Stimulated activated CD4-positive, alpha-beta T cell treated with anti-CD3 and anti-CD28 coated beads, TNF-alpha, amount 100 ng/mL, for 1 hour (primary cell): ENCODE measurements around the gene RSRP1.
"Not testable (repeated sequence)": the region's sequence is repeated elsewhere in the genome, so short reads cannot be mapped to it uniquely, and the experiment has no call there.

Experiments used
- DNase-seq, 3 donors: peaks; one replicate each; pipeline ENCODE4 v3.0.0-alpha.2; 2020; ENCODE audit warnings: low read depth in 3 of 3, low spot score in 1 of 3

The RSRP1 gene

DNA sequence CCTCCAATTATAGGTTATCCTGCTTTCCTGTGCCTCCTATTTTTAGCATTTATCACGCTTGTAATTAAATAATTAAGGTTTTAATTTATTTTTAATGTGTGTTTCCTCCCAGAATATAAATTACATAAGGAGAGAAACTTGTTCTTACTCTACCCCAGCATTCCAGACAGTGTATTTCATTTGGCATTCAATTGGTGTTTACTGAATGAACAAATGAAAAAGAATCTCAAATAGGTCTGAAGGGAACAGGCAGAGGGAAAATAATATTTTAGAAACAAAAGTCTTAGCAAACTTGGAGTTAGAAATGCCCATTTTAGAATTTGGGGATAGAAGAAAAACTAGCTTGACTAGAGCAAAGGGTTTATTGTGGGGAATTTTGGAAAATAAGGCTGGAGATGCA is 9.9 kb upstream of the RSRP1 start:
- no peak for DNase-seq

DNA sequence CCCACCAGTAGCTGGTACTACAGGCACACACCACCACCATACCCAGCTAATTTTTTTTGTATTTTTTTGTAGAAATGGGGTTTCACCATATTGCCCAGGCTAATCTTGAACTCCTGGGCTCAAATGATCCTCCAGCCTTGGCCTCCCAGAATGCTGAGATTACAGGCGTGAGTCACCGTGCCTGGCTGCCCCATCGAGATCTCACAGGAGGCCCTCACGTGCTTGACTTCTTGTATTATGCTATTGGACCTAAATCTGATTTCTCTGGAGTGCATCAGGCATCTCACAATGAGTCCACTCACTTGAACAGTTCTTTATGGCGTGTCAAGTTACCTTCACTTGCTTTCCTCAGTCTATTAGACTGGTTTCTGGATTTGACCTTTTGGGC is 9.3 kb upstream of the RSRP1 start:
- no peak for DNase-seq

DNA sequence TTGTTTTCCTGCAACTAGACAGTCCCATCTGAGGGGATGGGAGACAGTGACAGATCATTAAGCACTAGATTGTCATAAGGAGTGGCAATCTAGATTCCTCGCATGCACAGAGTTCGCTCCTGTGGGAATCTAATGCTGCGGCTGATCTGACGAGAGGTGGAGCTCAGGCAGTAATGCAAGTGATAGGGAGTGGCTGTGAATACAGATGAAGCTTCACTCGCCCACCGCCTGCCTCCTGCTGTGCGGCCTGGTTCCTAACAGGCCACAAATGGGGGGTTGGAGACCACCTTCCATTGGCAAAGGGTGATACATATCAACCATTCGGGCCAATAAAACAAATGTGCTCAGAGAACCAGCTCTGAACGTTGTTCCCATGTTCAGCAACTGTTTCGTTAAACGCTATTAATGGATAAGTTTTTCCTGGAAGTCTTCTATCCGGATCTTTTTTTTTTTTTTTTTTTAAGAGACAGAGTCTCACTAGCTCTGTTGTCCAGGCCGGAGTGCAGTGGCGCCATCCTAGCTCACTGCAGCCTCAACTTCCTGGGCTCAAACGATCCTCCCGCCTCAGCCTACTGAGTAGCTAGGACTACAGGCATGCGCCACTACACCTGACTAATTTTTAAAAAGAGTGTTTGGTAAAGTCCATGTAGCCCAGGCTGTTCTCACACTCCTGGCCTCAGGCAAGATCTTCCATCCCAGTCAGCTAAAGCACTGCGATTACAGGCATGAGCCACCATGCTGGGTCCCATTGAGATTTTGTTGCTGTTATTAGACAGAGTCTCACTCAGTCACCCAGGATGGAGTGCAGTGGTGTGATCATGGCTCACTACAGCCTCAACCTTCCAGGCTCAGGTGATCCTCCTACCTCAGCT is 8.7 kb upstream of the RSRP1 start:
- DNase-seq, result no peak

DNA sequence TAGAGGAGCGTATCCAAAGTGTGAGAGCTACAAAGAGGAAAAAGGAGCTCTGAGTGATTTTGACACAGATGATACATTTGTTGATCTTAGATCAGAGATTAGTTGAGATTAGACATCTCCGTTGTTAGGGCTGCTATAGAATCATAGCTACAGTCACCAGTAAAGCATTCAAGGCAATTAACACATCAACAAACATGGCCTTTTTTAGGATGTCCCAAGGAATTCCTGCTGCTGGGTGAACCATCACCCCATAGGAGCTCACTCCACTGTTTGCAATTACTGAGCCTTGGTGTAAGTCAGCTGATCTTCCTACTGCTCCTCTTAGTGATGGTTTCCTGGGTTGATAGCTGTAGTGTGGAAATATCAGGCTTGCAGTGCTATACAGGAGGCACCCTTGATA is 6.7 kb upstream of the RSRP1 start:
- DNase-seq, result no peak

DNA sequence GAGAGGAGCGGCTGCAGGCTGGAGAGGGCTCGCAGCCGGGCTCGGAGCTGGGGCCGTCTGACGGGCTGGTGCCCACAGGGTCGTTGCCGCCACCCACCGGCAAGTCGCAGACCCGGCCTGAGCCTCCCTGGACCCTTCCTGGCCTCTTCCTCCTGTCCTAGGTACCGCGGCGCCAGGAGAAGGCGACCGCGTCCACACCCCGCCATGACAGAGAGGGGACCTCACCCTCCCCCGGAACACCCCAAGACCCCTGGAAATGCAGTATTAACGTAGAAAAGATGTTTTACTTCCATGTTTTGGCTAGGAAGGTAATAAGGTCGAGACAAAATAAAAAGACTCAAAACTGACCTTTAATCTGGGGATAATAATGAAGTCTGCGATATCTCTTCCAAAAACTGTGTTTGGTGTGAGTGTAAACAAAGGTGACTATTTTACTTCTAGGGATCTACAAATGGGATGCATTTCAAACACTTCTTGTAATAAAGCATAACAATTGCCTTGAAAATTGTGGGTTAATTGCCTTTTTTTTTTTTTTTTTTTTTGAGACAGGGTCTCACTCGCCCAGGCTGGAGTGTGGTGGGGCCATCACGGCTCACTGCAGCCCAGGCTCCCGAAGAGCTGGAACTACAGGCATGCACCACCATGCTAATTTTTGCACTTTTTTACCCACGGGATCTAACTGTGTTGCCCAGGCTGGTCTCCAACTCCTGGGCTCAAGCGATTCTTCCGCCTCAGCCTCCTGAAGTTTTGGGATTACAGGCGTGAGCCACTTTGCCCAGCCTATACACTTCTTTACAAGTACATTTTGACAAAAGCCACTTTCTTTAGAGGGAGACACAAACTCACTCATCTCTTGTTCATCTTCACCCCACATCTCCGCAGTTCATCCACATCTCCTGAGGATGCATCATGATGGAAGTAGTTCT is 838 bp upstream of the RSRP1 start:
- no peak for DNase-seq

DNA sequence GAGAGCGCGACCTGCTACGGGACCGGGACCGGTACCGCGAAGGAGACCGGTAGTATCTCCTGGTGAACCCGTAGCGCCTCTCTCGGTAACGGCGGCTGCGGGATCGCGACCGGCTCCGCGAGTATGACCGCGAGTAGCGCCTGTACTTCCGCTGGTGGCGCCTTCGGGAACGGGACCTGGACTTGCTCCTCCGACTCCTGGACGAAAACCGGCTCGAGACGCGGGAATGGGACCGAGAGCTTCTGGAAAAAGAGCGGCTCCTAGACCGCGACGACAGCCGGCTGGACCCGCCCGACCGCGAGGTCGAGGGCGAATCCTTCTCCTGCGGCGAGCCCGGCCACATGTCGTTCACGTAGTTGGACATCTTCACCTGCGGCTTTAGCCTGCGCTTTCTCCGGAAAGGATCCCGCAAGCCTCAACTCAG is 642 bp downstream of the RSRP1 start:
- peak in 1 of 3 donors; percentile 14 for DNase-seq

DNA sequence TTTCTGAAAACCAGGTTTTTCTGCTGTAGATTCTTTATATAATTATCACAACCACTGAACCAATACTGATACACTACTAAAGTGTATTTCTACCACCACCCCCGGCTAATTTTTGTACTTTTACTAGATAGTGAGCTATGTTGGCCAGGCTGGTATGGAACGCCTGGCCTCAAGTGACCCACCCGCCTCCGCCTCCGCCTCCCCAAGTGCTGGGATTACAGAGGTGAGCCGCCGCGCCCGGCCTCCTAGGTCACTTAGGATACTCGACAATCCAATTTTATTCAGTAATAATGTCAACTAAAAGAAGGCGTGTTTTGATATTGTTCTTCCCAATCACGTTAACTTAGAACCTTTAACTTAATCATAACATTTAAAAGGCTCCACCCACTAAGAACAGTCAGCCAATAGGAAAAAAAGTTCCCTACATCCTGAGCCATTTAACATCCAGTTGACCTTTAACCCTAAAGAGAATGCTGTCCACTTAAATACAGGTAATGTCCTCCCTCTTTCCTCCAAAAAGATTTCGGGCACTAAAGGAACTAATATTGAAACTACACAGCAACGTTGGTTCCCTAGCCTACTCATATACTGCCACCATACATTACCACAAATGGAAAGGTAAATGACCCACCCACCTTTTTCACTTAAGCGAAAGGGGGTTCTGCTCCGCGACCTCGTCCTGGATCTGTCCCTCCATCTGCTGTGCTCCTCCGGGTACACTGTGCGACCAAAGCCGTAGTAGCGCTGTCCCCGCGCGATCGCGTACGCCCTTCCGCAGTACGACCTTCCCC is 1.2 kb downstream of the RSRP1 start:
- no peak for DNase-seq

DNA sequence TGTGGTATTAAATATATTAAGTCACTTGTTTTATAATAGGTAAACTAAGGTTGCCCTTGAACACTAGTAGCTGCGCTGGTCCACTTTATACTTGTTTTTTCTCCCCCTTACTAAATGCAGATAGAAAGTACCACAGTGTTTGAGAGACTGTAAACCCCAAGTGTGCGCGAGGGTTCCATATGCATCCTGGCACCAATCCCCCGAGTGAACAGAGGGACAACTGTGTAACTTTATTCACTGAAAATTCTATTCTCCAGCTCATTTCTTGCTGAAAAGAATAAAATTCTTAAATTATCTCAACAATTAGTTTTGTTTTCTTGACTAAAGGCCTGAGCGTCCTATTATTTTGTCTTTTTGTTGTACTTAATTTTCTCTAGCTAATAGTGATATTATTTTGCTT is 1.9 kb downstream of the RSRP1 start:
- no peak for DNase-seq

DNA sequence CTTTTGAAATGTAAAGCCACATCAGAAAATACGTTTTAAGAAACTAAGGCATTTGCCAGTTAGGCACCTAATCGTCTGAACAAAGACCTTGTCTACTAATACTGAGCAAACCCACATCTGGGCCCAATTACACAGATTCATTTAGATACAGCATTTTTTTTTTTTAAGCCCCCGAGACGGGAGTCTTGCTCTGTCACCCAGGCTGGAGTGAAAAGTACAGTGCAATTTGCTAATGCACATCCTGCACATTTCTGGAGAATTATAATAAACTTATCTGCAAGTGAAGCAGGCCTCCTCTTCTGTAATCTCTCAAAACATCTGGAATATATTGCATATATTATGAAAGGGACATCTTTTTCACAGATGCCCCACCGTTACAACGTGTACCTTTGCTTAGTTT is 3.3 kb downstream of the RSRP1 start:
- no peak for DNase-seq

DNA sequence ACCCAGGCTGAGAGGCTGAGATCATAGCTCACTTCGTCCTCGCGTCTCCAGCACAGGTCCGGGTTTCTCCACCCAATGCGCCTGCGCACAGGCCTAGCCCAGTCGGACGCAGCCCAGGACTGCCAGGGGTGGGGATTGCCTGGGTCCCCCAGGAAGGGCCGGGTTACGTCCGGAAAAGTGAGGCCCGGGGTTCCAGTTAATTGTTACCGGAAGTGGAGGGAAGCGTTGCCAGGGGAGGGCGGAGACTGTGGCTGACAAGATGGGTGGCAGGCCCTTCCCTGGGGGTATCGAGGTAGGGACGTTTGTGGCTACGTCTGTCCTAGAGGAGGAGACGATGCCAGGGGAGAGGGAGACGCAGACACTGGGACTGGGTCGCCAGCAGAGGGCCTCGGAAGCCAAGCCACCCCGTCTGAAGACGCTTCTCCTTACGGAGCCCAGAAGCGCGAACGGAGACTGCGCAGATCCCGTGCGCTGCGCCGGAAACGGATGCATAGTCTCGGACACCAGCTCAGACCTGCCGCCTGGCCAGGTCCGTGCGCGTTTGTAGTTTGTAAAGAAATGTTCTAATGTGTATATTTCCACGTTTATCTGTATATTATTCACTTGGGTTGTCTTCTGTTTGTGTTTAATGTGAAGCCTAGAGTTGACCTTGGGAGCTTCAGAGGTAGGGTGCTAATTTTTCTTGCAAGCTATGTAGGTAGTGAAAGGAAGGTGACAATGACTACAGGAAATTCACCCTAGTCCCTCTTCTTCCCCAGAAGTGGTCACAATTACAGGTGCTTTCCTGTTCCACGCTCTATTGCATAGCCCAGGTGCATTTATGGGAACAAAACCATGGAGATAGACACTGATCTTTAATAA is 7.3 kb downstream of the RSRP1 start:
- DNase-seq, result peak; percentile 62 to 73 (median 65)

DNA sequence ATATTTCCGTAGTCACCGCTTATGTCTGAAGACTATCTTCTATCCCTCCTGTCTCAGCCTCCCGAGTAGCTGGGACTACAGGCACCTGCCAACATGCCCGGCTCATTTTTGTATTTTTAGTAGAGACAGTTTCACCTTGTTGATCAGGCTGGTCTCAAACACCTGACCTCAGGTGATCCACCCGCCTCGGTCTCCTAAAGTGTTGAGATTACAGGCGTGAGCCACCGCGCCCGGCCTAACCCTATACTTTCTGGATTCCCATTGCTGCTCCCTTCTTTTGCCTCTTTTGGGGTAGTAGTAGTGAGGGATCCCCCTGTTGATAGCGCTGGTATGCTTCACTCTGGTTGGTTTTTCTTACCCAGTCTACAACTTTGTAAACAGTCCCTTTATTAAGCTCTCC is 9.2 kb downstream of the RSRP1 start:
- no peak for DNase-seq

DNA sequence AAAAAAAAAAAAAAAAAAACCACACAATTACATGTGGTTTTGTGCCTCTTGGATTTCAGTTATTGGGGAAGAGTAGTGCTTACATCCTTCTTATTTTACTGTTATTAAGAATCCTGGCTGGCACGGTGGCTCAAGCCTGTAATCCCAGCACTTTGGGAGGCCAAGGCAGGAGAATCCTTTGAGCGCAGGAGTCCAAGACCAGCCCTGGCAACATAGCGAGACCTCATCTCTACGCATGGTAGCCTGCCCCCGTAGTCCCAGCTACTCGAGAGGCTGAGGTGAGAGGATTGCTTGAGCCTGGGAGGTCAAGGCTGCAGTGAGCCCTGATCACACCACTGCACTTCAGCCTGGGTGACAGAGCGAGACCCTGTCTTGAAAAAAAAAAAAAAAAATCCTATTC is 11.0 kb downstream of the RSRP1 start:
- DNase-seq, result not testable (repeated sequence)

DNA sequence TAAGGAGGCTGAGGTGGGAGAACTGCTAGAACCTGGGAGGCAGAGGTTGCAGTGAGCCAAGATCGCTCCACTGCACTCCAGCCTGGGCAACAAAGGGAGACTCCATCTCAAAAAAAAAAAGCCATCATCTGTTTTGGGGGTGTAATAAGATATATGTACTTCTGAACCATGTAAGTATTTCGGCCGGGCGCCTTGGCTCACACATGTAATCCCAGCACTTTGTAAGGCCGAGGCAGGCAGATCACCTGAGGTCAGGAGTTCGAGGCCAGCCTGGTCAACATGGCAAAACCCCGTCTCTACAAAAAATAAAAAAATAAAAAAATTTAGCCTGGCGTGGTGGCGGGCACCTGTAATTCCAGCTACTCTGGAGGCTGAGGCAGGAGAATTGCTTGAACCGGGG is 11.8 kb downstream of the RSRP1 start:
- DNase-seq, result not testable (repeated sequence)

DNA sequence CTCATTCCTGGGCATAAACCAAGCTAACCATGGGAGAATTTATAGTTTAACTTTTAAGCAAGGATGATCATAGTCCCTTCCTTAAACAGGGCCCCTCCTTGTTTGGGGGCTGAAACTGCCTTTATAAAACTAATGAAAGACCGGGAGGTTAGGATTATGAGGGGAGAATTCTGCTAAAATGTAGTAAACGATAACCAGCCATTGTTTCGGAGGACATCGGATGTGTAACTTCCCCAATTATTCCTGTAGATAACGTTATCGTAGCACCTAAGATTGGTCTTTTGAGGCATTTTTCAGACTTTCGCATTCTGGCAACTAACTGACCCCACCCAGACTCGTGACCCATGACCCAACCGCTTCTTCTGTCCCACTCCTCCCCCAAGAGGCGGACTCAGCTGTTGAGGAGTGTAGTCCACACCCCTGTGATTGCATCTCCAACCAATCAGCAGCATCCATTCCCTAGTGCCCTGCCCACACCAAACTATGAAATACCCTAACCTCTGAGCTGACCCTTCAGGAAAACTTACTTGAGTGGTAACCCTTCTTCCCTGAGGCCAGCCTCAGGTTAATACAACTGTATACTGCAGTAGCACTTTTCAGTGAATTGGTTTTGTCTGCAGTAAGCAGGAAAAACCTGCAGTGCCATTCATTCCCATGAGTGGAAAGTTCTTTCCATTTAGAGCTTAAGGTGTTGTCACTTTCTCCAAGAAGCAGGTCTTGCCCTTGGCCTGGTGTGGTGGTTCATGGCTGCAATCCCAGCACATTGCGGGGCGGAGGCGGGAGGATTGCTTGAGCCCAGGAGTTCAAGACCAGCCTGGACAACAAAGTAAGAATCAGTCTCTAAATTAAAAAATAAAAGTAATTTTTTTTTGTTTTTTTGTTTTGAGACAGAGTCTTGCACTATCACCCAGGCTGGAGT is 14.1 kb downstream of the RSRP1 start:
- DNase-seq, result peak in 1 of 3 donors; percentile 14

DNA sequence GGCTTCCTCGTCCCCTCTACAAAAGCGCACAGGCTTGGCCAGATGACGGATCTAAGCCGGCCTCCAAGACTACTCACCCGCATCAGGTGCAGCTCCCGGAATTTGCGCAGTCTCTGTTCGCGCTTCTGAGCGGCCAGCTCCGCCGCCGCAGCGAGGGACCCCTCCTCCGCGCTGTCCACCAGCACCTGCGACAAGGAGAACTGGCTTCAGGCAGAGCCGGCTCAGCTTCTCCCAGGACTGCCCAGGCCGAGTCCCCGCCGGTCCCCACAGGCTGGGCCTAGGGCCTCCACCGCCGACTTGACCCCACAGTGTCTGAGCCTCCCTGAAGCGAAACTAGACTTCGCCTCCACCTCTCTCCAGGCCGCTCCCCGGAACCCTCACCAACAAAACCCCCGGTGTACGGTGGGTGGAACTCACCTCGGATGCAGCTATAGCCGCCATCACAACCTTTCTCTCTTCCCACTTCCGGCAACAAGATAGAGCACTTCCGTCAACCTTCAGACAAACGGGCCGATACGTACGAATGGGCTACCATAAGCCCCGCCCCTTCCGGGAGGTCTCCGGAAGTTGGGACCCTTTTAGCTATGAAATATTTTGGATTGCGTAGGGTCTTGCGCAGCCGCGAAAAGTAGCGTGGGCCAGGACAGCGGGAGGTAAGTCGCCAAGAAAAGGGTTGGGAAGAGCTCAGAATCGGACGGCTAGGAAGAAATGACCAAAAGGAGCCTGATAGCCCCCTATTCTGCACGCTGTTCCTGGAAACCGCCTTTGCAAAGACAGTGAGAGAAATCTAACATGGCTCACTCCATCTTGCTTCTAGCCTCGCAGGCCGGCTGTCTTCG is 15.0 kb downstream of the RSRP1 start, which contains the start of gene SYF2:
Gene SYF2, minus strand, starts transcription at position 476 of the 839 bp plus-strand sequence. Its CDS starts 35 bp downstream, at position 441.
- DNase-seq, result peak; percentile 72 to 77 (median 73)

DNA sequence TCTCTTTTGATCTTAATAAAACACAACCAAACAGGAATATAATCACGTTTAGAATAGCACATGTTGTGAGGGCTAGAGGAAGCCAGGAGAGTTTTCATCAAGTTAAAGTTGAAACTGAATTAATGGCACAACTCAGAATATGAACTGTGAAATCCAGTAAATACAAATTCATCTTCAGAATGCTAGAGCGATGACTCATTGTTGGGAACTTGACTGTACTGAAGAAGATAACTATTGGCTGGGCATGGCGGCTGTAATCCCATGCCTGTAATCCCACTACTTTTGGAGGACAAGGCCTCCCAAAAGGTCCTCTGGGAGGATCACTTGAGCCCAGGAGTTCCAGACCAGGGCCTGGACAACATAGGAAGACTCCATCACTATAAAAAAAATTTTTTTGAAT is 23.8 kb downstream of the RSRP1 start:
- DNase-seq, result no peak

DNA sequence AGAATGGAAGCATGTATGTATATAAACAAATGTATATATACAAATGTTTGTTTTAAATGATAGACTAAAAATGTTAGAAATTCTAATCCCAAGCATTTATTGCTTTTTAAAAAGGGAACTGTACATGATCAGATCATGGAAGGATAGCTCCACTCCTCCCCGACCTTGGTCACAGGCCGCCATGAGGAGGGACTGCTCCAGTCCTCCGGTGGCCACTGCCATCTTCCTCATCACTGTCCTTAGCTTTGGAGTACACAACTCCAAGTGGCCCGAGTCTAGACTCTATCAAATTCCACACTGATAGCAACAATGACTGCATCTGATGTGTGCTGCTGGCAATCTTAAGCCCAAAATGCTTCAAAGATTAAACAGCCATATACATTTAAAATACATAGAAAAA is 24.6 kb downstream of the RSRP1 start:
- no peak for DNase-seq

DNA sequence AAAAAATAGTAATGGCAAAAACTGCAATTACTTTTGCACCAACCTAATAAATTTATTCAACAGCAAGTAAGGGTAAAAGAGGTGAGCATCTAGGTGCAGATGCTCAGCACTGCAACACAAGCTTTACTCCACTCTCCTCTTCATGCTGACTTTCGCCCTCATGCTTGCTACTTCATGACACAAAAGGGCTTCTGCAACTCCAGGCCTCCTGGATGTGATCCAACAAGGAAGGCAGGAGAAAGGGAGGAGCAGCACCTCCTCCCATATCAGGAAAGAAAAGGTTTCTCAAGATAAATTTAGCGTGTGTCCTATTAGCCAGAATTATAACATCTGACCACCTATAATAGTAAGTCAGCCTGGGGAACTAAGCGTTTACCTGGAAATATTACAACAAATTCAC is 26.6 kb downstream of the RSRP1 start:
- DNase-seq, result no peak
